ENCODE measurements around the gene LRBA.

The LRBA gene

DNA sequence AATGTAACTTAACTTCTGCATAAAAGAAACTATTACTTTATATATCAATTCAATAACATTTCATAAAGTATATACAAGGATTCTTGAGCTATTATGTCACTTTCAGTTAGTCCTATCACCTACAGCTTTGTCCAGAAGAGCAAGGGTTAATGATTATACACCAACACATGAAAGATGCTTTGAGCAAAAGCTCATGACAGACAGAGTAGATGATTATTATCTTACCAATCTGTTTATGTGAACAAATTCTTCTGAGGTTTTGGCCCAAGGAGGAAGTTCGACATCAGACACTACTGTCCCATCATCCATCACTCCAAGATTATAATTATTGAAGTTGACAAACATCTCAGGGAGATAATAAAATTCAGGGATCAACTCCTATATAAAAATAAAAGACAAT is 599.9 kb downstream of the LRBA start:
- WGBS (ENCODE audit: insufficient coverage): no CpG with 5 or more reads among the region's 1 CpG
- CTCF ChIA-PET: interaction anchor here (1.0 to 1.5 kb wide), 2 partner anchors 14 to 15 kb away, joined by 3 read pairs; no protein-coding TSS in a partner anchor
- peaks cover 0 to 15% (median 2%) of the 10 kb centered on the region in 4 experiments for H3K36me3 ChIP-seq (ENCODE audit: control insufficient read depth in 4 of 4, insufficient read depth in 4 of 4, low read length in 3 of 4)
- no peaks in the 10 kb centered on the region for H3K9me3 ChIP-seq (ENCODE audit: control extremely low read depth in 1 of 5, control insufficient read depth in 4 of 5, insufficient read depth in 2 of 5, low read depth in 1 of 5, low read length in 4 of 5)
- H3K27me3 ChIP-seq (replicated peaks in 2 of 5; ENCODE audit: control insufficient read depth in 4 of 5, insufficient read depth in 5 of 5, low read length in 4 of 5): no peaks in the 10 kb centered on the region
- H3K4me1 ChIP-seq (ENCODE audit: control extremely low read depth in 1 of 4, control insufficient read depth in 4 of 4, insufficient read depth in 4 of 4, low read length in 3 of 4): no peaks in the 10 kb centered on the region
- H3K4me3 ChIP-seq (ENCODE audit: control insufficient read depth in 1 of 7, extremely low read depth in 1 of 7, insufficient read depth in 4 of 7, low read depth in 2 of 7, low read length in 6 of 7): no peak overlapping the region
- POLR2A ChIA-PET: no interaction called here
- no peak overlapping the region for H3K27ac ChIP-seq (ENCODE audit: insufficient read depth in 1 of 2, low read depth in 1 of 2, low read length in 2 of 2, poor library complexity in 1 of 2, severe bottlenecking in 2 of 2)
- DNase-seq: peak in 1 of 3 donors; percentile 13

DNA sequence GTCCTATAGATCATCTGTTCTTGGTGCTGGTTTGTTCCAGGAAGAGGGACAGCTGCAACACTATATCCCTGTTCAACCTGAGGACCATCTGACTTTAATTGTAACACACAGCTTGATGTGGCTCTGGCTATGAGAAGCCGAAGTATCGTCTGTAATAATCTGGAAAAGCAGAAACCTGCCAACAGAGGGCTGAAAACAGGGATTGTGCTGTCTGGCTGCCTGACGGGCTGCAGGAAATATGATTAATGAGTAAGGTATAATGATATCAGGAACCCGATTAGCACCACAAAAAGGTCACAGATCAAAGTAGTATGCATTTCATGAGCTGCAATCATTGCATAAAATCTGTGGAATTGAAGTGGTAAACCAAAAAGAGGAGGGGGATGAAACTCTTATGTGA is 603.6 kb downstream of the LRBA start:
- Histone ChIP-seq H3K4me3 (ENCODE audit: control insufficient read depth in 1 of 7, extremely low read depth in 1 of 7, insufficient read depth in 4 of 7, low read depth in 2 of 7, low read length in 6 of 7) (no peak overlapping the region), H3K27me3 (replicated peaks in 2 of 5; ENCODE audit: control insufficient read depth in 4 of 5, insufficient read depth in 5 of 5, low read length in 4 of 5) (no peaks in the 10 kb centered on the region), H3K9me3 (ENCODE audit: control extremely low read depth in 1 of 5, control insufficient read depth in 4 of 5, insufficient read depth in 2 of 5, low read depth in 1 of 5, low read length in 4 of 5) (no peaks in the 10 kb centered on the region), H3K4me1 (ENCODE audit: control extremely low read depth in 1 of 4, control insufficient read depth in 4 of 4, insufficient read depth in 4 of 4, low read length in 3 of 4) (no peaks in the 10 kb centered on the region), H3K36me3 (ENCODE audit: control insufficient read depth in 4 of 4, insufficient read depth in 4 of 4, low read length in 3 of 4) (peaks cover 0 to 11% (median 2%) of the 10 kb centered on the region in 4 experiments), H3K27ac (ENCODE audit: insufficient read depth in 1 of 2, low read depth in 1 of 2, low read length in 2 of 2, poor library complexity in 1 of 2, severe bottlenecking in 2 of 2) (no peak overlapping the region)
- DNase-seq: no peak
- ChIA-PET POLR2A (no interaction called here), CTCF (no interaction called here)
- WGBS (ENCODE audit: insufficient coverage): 97% methylated on average over 3 of the region's 4 CpGs

DNA sequence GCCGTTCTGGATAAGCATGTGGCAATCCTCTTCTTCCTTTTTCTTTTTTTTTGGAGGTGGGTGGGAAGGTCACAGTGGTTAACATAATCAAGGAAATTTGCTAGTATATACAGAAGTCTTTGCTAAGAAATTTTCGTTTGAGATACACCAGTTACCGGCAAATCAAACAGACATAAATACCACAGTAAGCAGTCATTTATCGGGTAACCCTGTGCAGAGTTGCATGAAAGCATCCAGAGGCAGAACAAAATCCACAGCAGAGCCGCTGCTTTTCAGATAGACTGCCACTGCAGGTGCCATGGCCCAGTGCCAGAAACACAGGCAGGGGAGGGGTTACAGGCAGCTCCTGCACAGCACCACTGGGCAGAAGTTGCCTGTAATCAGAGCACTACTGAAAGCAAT is 612.2 kb downstream of the LRBA start:
- WGBS (ENCODE audit: insufficient coverage): 54% methylated on average over 3 of the region's 5 CpGs
- ChIA-PET POLR2A (no interaction called here), CTCF (interaction anchor here (0.6 to 0.7 kb wide), 2 partner anchors 10 to 381 kb away, joined by 3 read pairs; no protein-coding TSS in a partner anchor)
- H3K9me3 ChIP-seq (ENCODE audit: control extremely low read depth in 1 of 5, control insufficient read depth in 4 of 5, insufficient read depth in 2 of 5, low read depth in 1 of 5, low read length in 4 of 5): no peaks in the 10 kb centered on the region
- no peaks in the 10 kb centered on the region for H3K27me3 ChIP-seq (replicated peaks in 2 of 5; ENCODE audit: control insufficient read depth in 4 of 5, insufficient read depth in 5 of 5, low read length in 4 of 5)
- no peak overlapping the region for H3K4me3 ChIP-seq (ENCODE audit: control insufficient read depth in 1 of 7, extremely low read depth in 1 of 7, insufficient read depth in 4 of 7, low read depth in 2 of 7, low read length in 6 of 7)
- H3K27ac ChIP-seq (ENCODE audit: insufficient read depth in 1 of 2, low read depth in 1 of 2, low read length in 2 of 2, poor library complexity in 1 of 2, severe bottlenecking in 2 of 2): no peak overlapping the region
- H3K4me1 ChIP-seq (ENCODE audit: control extremely low read depth in 1 of 4, control insufficient read depth in 4 of 4, insufficient read depth in 4 of 4, low read length in 3 of 4): peaks cover 0 to 7% (median 5%) of the 10 kb centered on the region in 4 experiments
- peak; percentile 70 to 90 (median 88) for DNase-seq
- peaks cover 3 to 14% (median 4%) of the 10 kb centered on the region in 4 experiments for H3K36me3 ChIP-seq (ENCODE audit: control insufficient read depth in 4 of 4, insufficient read depth in 4 of 4, low read length in 3 of 4)

DNA sequence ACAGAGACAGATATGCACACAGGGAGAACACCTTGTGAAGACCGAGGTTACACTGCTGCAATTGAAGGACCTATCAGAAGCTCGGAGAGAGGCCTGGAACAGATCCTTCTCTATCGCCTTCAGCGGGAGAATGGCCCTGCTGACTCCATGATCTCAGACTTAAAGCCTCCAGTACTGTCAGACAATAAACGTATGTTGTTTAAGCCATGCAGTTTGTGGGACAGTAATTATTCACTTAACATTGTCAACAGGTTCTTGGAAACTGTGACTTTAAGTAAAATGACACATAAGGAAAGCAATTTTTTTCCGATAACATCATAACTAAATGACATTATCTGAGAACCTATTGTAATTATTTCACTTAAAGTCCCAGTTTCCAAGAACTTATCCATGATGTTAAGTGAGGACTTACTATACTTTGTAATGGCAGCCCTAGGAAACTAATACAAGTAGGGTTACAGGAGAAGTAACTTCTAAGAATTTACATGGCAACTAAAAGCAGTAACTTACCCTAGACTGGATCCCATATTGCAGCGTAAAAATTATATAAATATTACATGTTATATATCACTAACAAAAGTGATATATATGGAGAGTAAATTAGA is 613.9 kb downstream of the LRBA start:
- CTCF ChIA-PET: interaction anchor here (0.5 kb wide), 1 partner anchor 106 kb away, joined by 3 read pairs; no protein-coding TSS in a partner anchor
- Histone ChIP-seq H3K4me3 (ENCODE audit: control insufficient read depth in 1 of 7, extremely low read depth in 1 of 7, insufficient read depth in 4 of 7, low read depth in 2 of 7, low read length in 6 of 7) (no peak overlapping the region), H3K36me3 (ENCODE audit: control insufficient read depth in 4 of 4, insufficient read depth in 4 of 4, low read length in 3 of 4) (peaks cover 3 to 19% (median 6%) of the 10 kb centered on the region in 4 experiments), H3K4me1 (ENCODE audit: control extremely low read depth in 1 of 4, control insufficient read depth in 4 of 4, insufficient read depth in 4 of 4, low read length in 3 of 4) (peaks cover 0 to 7% (median 5%) of the 10 kb centered on the region in 4 experiments), H3K27me3 (replicated peaks in 2 of 5; ENCODE audit: control insufficient read depth in 4 of 5, insufficient read depth in 5 of 5, low read length in 4 of 5) (no peaks in the 10 kb centered on the region), H3K27ac (ENCODE audit: insufficient read depth in 1 of 2, low read depth in 1 of 2, low read length in 2 of 2, poor library complexity in 1 of 2, severe bottlenecking in 2 of 2) (no peak overlapping the region), H3K9me3 (ENCODE audit: control extremely low read depth in 1 of 5, control insufficient read depth in 4 of 5, insufficient read depth in 2 of 5, low read depth in 1 of 5, low read length in 4 of 5) (no peaks in the 10 kb centered on the region)
- WGBS (ENCODE audit: insufficient coverage): 94% methylated on average over 4 of the region's 7 CpGs
- POLR2A ChIA-PET: interaction anchor here (0.7 kb wide), 1 partner anchor 297 kb away, joined by 3 read pairs; no protein-coding TSS in a partner anchor
- no peak for DNase-seq

- no CpG with 5 or more reads among the region's 2 CpGs for WGBS (ENCODE audit: insufficient coverage)
- Histone ChIP-seq H3K27me3 (replicated peaks in 2 of 5; ENCODE audit: control insufficient read depth in 4 of 5, insufficient read depth in 5 of 5, low read length in 4 of 5) (no peaks in the 10 kb centered on the region), H3K4me3 (ENCODE audit: control insufficient read depth in 1 of 7, extremely low read depth in 1 of 7, insufficient read depth in 4 of 7, low read depth in 2 of 7, low read length in 6 of 7) (no peak overlapping the region), H3K27ac (ENCODE audit: insufficient read depth in 1 of 2, low read depth in 1 of 2, low read length in 2 of 2, poor library complexity in 1 of 2, severe bottlenecking in 2 of 2) (no peak overlapping the region), H3K9me3 (ENCODE audit: control extremely low read depth in 1 of 5, control insufficient read depth in 4 of 5, insufficient read depth in 2 of 5, low read depth in 1 of 5, low read length in 4 of 5) (peaks cover 0 to 6% (median 1%) of the 10 kb centered on the region in 5 experiments), H3K4me1 (ENCODE audit: control extremely low read depth in 1 of 4, control insufficient read depth in 4 of 4, insufficient read depth in 4 of 4, low read length in 3 of 4) (no peaks in the 10 kb centered on the region), H3K36me3 (ENCODE audit: control insufficient read depth in 4 of 4, insufficient read depth in 4 of 4, low read length in 3 of 4) (peaks cover 7 to 36% (median 10%) of the 10 kb centered on the region in 4 experiments)
- no peak for DNase-seq
- CTCF ChIA-PET: no interaction called here
- POLR2A ChIA-PET: no interaction called here
These were observed 619.2 kb downstream of the LRBA start for GRCh38 chr4:150395872-150396271.

- DNase-seq: no peak
These were observed 621.0 kb downstream of the LRBA start for GRCh38 chr4:150394046-150394445.

GRCh38 chr4:150391052-150391451 is 624.0 kb downstream of the LRBA start:
- DNase-seq: no peak
- H3K27ac ChIP-seq (ENCODE audit: insufficient read depth in 1 of 2, low read depth in 1 of 2, low read length in 2 of 2, poor library complexity in 1 of 2, severe bottlenecking in 2 of 2): no peak overlapping the region
- H3K36me3 ChIP-seq (ENCODE audit: control insufficient read depth in 4 of 4, insufficient read depth in 4 of 4, low read length in 3 of 4): peaks cover 4 to 22% (median 6%) of the 10 kb centered on the region in 4 experiments
- CTCF ChIA-PET: interaction anchor here (0.6 kb wide), 1 partner anchor 55 kb away, joined by 3 read pairs; no protein-coding TSS in a partner anchor
- peaks cover 0 to 6% (median 1%) of the 10 kb centered on the region in 5 experiments for H3K9me3 ChIP-seq (ENCODE audit: control extremely low read depth in 1 of 5, control insufficient read depth in 4 of 5, insufficient read depth in 2 of 5, low read depth in 1 of 5, low read length in 4 of 5)
- no peak overlapping the region for H3K4me3 ChIP-seq (ENCODE audit: control insufficient read depth in 1 of 7, extremely low read depth in 1 of 7, insufficient read depth in 4 of 7, low read depth in 2 of 7, low read length in 6 of 7)
- H3K4me1 ChIP-seq (ENCODE audit: control extremely low read depth in 1 of 4, control insufficient read depth in 4 of 4, insufficient read depth in 4 of 4, low read length in 3 of 4): no peaks in the 10 kb centered on the region
- POLR2A ChIA-PET: no interaction called here
- WGBS (ENCODE audit: insufficient coverage): 100% methylated on average over 1 of the region's 2 CpGs
- no peaks in the 10 kb centered on the region for H3K27me3 ChIP-seq (replicated peaks in 2 of 5; ENCODE audit: control insufficient read depth in 4 of 5, insufficient read depth in 5 of 5, low read length in 4 of 5)

More at GRCh38 chr4:150394046-150394445, 621.0 kb downstream of the LRBA start:
- H3K9me3 ChIP-seq (ENCODE audit: control extremely low read depth in 1 of 5, control insufficient read depth in 4 of 5, insufficient read depth in 2 of 5, low read depth in 1 of 5, low read length in 4 of 5): peaks cover 0 to 6% (median 1%) of the 10 kb centered on the region in 5 experiments
- H3K27ac ChIP-seq (ENCODE audit: insufficient read depth in 1 of 2, low read depth in 1 of 2, low read length in 2 of 2, poor library complexity in 1 of 2, severe bottlenecking in 2 of 2): no peak overlapping the region
- CTCF ChIA-PET: interaction anchor here (1.2 kb wide), 1 partner anchor 10 kb away, joined by 3 read pairs; no protein-coding TSS in a partner anchor
- H3K36me3 ChIP-seq (ENCODE audit: control insufficient read depth in 4 of 4, insufficient read depth in 4 of 4, low read length in 3 of 4): peaks cover 4 to 34% (median 8%) of the 10 kb centered on the region in 4 experiments
- no peaks in the 10 kb centered on the region for H3K4me1 ChIP-seq (ENCODE audit: control extremely low read depth in 1 of 4, control insufficient read depth in 4 of 4, insufficient read depth in 4 of 4, low read length in 3 of 4)
- no peaks in the 10 kb centered on the region for H3K27me3 ChIP-seq (replicated peaks in 2 of 5; ENCODE audit: control insufficient read depth in 4 of 5, insufficient read depth in 5 of 5, low read length in 4 of 5)
- H3K4me3 ChIP-seq (ENCODE audit: control insufficient read depth in 1 of 7, extremely low read depth in 1 of 7, insufficient read depth in 4 of 7, low read depth in 2 of 7, low read length in 6 of 7): no peak overlapping the region
- POLR2A ChIA-PET: no interaction called here

Data from common myeloid progenitor, CD34-positive (primary cell).